Breast epithelium (tissue), 4 donors: Measurements from ENCODE around the gene MAN1C1. TPM values are rescaled to one million over a fixed set of nuclear protein-coding genes. Genes with fewer than 3 reads are reported as not detected.

Experiments used
- DNase-seq, 2 donors: peaks; one replicate each; pipeline ENCODE4 v3.0.0-alpha.2; 2019; ENCODE audit warnings: low spot score in 2 of 2
- H3K27ac ChIP-seq, 2 donors: fragments of 200-600 bp; sonication (generic) in 1 of 2; one replicate each; pipeline ENCODE4 v1.5.1; 2016 to 2019; ENCODE audit warnings: mild to moderate bottlenecking in 1 of 2
- H3K27me3 ChIP-seq, 2 donors: fragments of 200-600 bp; sonication (generic) in 1 of 2; one replicate each; pipeline versions ENCODE4 v1.5.1 to v1.6.0; 2017 to 2019; ENCODE audit warnings: control low read depth in 1 of 2, mild to moderate bottlenecking in 1 of 2
- H3K36me3 ChIP-seq: fragments of 200-600 bp; one replicate; pipeline ENCODE4 v1.5.1; 2019
- H3K4me1 ChIP-seq, 2 donors: fragments of 200-600 bp; sonication (generic); one replicate each; pipeline ENCODE4 v1.5.1; 2016 to 2019; ENCODE audit warnings: control low read depth in 1 of 2
- H3K4me3 ChIP-seq, 3 donors: fragments of 200-600 bp; sonication (generic); 1 replicate in 2 of 3; 2 replicates in 1 of 3; pipeline ENCODE4 v1.5.1; 2016 to 2019; ENCODE audit warnings: mild to moderate bottlenecking in 3 of 3, moderate library complexity in 2 of 3
- H3K9me3 ChIP-seq, 2 donors: fragments of 200-600 bp; sonication (generic) in 1 of 2; one replicate each; pipeline ENCODE4 v1.5.1; 2016 to 2019; ENCODE audit warnings: control low read depth in 1 of 2
- CTCF ChIP-seq, 3 donors: fragments of 450-650 bp; IDR thresholded peaks; one replicate each; pipeline ENCODE4 v1.5.1; 2016 to 2017; ENCODE audit warnings: antibody characterized with exemption in 3 of 3, mild to moderate bottlenecking in 3 of 3, moderate library complexity in 3 of 3
- POLR2A ChIP-seq: fragments of 450-650 bp; IDR thresholded peaks from one replicate; pipeline ENCODE4 v1.6.1; 2016; ENCODE audit warnings: antibody characterized with exemption, mild to moderate bottlenecking, moderate library complexity
- POLR2AphosphoS5 ChIP-seq, 3 donors: sonication (generic); formaldehyde crosslinking; IDR thresholded peaks; one replicate each; pipeline ENCODE4 v1.6.1; 2017; ENCODE audit warnings: antibody characterized with exemption in 3 of 3
- intact Hi-C: fragments of 100-400 bp; cut with DNase I; formaldehyde crosslinking; loops from one replicate; pipeline ENCODE4 v1.15.1; 2023; ENCODE audit warnings: low total_unique reads
- total RNA-seq, 3 donors: library from RNA; depleted of rRNA; stranded (reverse); fragments of >200 nt; gene quantifications; one replicate each; pipeline ENCODE4 v1.1.0, GENCODE V29; 2016

The MAN1C1 gene
- total RNA-seq, 3 donors from 2014 or later, result 6.7 to 13.8 (median 6.9) TPM

- Histone ChIP-seq H3K27ac (no peak overlapping the region), H3K4me3 (no peak overlapping the region), H3K4me1 (no peaks in the 10 kb centered on the region), H3K36me3 (no peaks in the 10 kb centered on the region), H3K27me3 (no peaks in the 10 kb centered on the region), H3K9me3 (no peaks in the 10 kb centered on the region)
- TF ChIP-seq CTCF (IDR thresholded peaks at IDR 0.05) (no peak), POLR2AphosphoS5 (IDR thresholded peaks at IDR 0.05) (no peak), POLR2A (no peak)
- intact Hi-C loops, result no loop called here
- peak in 1 of 2 donors; percentile 10 for DNase-seq
These were observed 34.5 kb downstream of the MAN1C1 start for GRCh38 chr1:25651036-25651640.

GRCh38 chr1:25651824-25652741 is 35.5 kb downstream of the MAN1C1 start:
- H3K4me3 ChIP-seq, result no peak overlapping the region
- DNase-seq, result no peak
- H3K27me3 ChIP-seq, result no peaks in the 10 kb centered on the region
- H3K27ac ChIP-seq, result no peak overlapping the region
- no peaks in the 10 kb centered on the region for H3K4me1 ChIP-seq
- TF ChIP-seq POLR2AphosphoS5 (IDR thresholded peaks at IDR 0.05), result no peak
- no peak for TF ChIP-seq POLR2A
- no peak for TF ChIP-seq CTCF (IDR thresholded peaks at IDR 0.05)
- intact Hi-C loops, result no loop called here
- H3K9me3 ChIP-seq, result no peaks in the 10 kb centered on the region
- no peaks in the 10 kb centered on the region for H3K36me3 ChIP-seq

GRCh38 chr1:25653558-25653957 is 37.0 kb downstream of the MAN1C1 start:
- no peak for DNase-seq

GRCh38 chr1:25654109-25654660 is 37.6 kb downstream of the MAN1C1 start:
- intact Hi-C loops, result no loop called here
- H3K4me3 ChIP-seq, result no peak overlapping the region
- no peaks in the 10 kb centered on the region for H3K9me3 ChIP-seq
- DNase-seq, result no peak
- H3K27me3 ChIP-seq, result no peaks in the 10 kb centered on the region
- H3K36me3 ChIP-seq, result no peaks in the 10 kb centered on the region
- H3K4me1 ChIP-seq, result no peaks in the 10 kb centered on the region
- TF ChIP-seq POLR2AphosphoS5 (IDR thresholded peaks at IDR 0.05) (no peak), CTCF (IDR thresholded peaks at IDR 0.05) (no peak), POLR2A (no peak)
- no peak overlapping the region for H3K27ac ChIP-seq

More at GRCh38 chr1:25653558-25653957, 37.0 kb downstream of the MAN1C1 start:
- TF ChIP-seq CTCF (IDR thresholded peaks at IDR 0.05), result no peak
- TF ChIP-seq POLR2A, result no peak
- no peak for TF ChIP-seq POLR2AphosphoS5 (IDR thresholded peaks at IDR 0.05)
- Histone ChIP-seq H3K9me3 (no peaks in the 10 kb centered on the region), H3K4me3 (no peak overlapping the region), H3K27ac (no peak overlapping the region), H3K4me1 (no peaks in the 10 kb centered on the region), H3K27me3 (no peaks in the 10 kb centered on the region), H3K36me3 (no peaks in the 10 kb centered on the region)
- intact Hi-C loops, result no loop called here
